Peyer's patch (tissue), 4 donors: ENCODE measurements around the gene YWHAE. TPM values are rescaled to one million over a fixed set of nuclear protein-coding genes. Genes with fewer than 3 reads are reported as not detected.

Experiments used
- DNase-seq, 3 donors: peaks; one replicate each; pipeline ENCODE4 v3.0.0-alpha.2; 2017 to 2019
- H3K27ac ChIP-seq, 4 donors: fragments of 200-600 bp; sonication (generic); one replicate each; pipeline ENCODE4 v1.5.1; 2016 to 2019
- H3K27me3 ChIP-seq, 2 donors: fragments of 200-600 bp; sonication (generic); one replicate each; pipeline ENCODE4 v1.5.1; 2019
- H3K36me3 ChIP-seq, 3 donors: fragments of 200-600 bp; sonication (generic); one replicate each; pipeline ENCODE4 v1.5.1; 2016 to 2019
- H3K4me1 ChIP-seq, 4 donors: fragments of 200-600 bp; sonication (generic); one replicate each; pipeline ENCODE4 v1.5.1; 2016 to 2019
- H3K4me3 ChIP-seq, 4 donors: fragments of 200-600 bp; sonication (generic); 1 replicate in 3 of 4; 2 replicates in 1 of 4; pipeline ENCODE4 v1.5.1; 2016 to 2019; ENCODE audit warnings: mild to moderate bottlenecking in 1 of 4
- H3K9me3 ChIP-seq, 4 donors: fragments of 200-600 bp; sonication (generic); one replicate each; pipeline ENCODE4 v1.5.1; 2016 to 2019; ENCODE audit warnings: mild to moderate bottlenecking in 1 of 4
- POLR2A ChIP-seq, 2 donors: fragments of 450-650 bp; IDR thresholded peaks; one replicate each; pipeline ENCODE4 v1.5.1; 2017; ENCODE audit warnings: antibody characterized with exemption in 2 of 2, mild to moderate bottlenecking in 2 of 2, moderate library complexity in 2 of 2
- small RNA-seq, 2 donors: library from RNA; depleted of rRNA; stranded (forward); fragments of <200 nt; gene quantifications; one replicate each; pipeline ENCODE3, GENCODE V24; 2016
- total RNA-seq, 4 donors: library from RNA; depleted of rRNA; stranded (reverse); fragments of >200 nt; gene quantifications; one replicate each; pipeline ENCODE4 v1.1.0, GENCODE V29; 2016
- TF ChIP-seq, protein P1 (sequence below), 6 experiments: fragments of 450-650 bp in 4 of 6; fragments of 200-600 bp in 2 of 6; sonication (generic) in 1 of 6; IDR thresholded peaks; one replicate each; pipeline ENCODE4 v1.5.1; 2017 to 2019; ENCODE audit warnings: antibody characterized with exemption in 6 of 6, mild to moderate bottlenecking in 3 of 6, moderate library complexity in 1 of 6

Gene YWHAE
- total RNA-seq, 4 donors from 2014 or later = 317 to 474 (median 395) TPM

DNA sequence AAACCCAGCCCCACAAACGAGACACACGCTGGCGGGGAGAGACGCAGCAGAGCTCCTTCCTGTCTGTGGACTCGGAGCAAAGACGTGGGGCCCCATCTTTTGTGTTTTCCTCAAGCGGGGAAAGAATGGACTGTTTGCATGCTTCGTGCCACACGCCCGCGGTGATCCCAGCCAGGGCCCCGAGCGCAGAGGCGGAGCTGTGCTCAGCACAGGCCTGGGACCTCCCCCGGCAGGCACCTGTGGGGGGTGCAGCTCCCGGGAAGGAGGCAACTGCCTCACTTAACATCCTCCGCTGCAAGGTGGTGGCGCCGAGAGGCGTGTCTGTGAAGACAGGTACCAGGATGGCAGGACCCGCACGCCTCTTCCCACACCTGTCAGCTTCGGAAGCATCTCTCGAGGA, 101.4 kb downstream of the YWHAE start:
- peak in 1 of 3 donors; percentile 53 for DNase-seq
- H3K4me3 ChIP-seq = peak overlapping the region in 1 of 4 donors; percentile 12
- TF ChIP-seq, protein P1, sequence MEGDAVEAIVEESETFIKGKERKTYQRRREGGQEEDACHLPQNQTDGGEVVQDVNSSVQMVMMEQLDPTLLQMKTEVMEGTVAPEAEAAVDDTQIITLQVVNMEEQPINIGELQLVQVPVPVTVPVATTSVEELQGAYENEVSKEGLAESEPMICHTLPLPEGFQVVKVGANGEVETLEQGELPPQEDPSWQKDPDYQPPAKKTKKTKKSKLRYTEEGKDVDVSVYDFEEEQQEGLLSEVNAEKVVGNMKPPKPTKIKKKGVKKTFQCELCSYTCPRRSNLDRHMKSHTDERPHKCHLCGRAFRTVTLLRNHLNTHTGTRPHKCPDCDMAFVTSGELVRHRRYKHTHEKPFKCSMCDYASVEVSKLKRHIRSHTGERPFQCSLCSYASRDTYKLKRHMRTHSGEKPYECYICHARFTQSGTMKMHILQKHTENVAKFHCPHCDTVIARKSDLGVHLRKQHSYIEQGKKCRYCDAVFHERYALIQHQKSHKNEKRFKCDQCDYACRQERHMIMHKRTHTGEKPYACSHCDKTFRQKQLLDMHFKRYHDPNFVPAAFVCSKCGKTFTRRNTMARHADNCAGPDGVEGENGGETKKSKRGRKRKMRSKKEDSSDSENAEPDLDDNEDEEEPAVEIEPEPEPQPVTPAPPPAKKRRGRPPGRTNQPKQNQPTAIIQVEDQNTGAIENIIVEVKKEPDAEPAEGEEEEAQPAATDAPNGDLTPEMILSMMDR (IDR thresholded peaks at IDR 0.05) = no peak
- no peak for TF ChIP-seq POLR2A (IDR thresholded peaks at IDR 0.05)
- no peaks in the 10 kb centered on the region for H3K9me3 ChIP-seq
- no peaks in the 10 kb centered on the region for H3K27me3 ChIP-seq
- no peak overlapping the region for H3K27ac ChIP-seq
- H3K36me3 ChIP-seq = no peaks in the 10 kb centered on the region
- peaks cover 0 to 5% (median 0%) of the 10 kb centered on the region in 4 donors for H3K4me1 ChIP-seq

Small RNA genes lying within 50 kb of the gene (small RNA-seq; reads per million reads assigned to genes)
- gene AC032044.2 = 0 reads per million in 2 donors

Other genes starting within 250 kb of the YWHAE start
- 100 to 1,000 TPM; 220 to 753 (median 440) TPM for gene ABR, start 220.2 kb downstream of the YWHAE start, total RNA-seq
- not detected for gene BHLHA9, start 129.8 kb downstream of the YWHAE start, total RNA-seq
- under 1 TPM in 2 of 4 donors, not detected in 2; 0.35 to 0.40 TPM for gene TRARG1, start 120.6 kb downstream of the YWHAE start, total RNA-seq
- 10 to 100 TPM; 33.0 to 66.2 (median 59.5) TPM for gene CRK, start 56.0 kb upstream of the YWHAE start, total RNA-seq
- 100 to 1,000 TPM; 144 to 232 (median 179) TPM for gene MYO1C, start 92.5 kb upstream of the YWHAE start, total RNA-seq
- gene INPP5K, start 116.4 kb upstream of the YWHAE start, total RNA-seq = 100 to 1,000 TPM in 1 of 4 donors, 10 to 100 TPM in 3; 60.9 to 163 (median 64.7) TPM
- 100 to 1,000 TPM in 2 of 4 donors, 10 to 100 TPM in 2; 88.2 to 132 (median 107) TPM for gene PITPNA, start 162.6 kb upstream of the YWHAE start, total RNA-seq
- gene SLC43A2, start 228.6 kb upstream of the YWHAE start, total RNA-seq = 100 to 1,000 TPM in 1 of 4 donors, 10 to 100 TPM in 3; 58.6 to 103 (median 69.0) TPM
- gene SCARF1, start 245.5 kb upstream of the YWHAE start, total RNA-seq = 10 to 100 TPM in 3 of 4 donors, 1 to 10 TPM in 1; 9.8 to 32.2 (median 20.3) TPM
- 100 to 1,000 TPM in 1 of 4 donors, 10 to 100 TPM in 3; 29.7 to 173 (median 92.3) TPM for gene RILP, start 249.6 kb upstream of the YWHAE start, total RNA-seq